ENCODE data around the gene SLCO4A1. TPM values are rescaled to one million over a fixed set of nuclear protein-coding genes. Genes with fewer than 3 reads are reported as not detected.

Gene SLCO4A1
- total RNA-seq, 2 donors from 2014 or later, result 14.7 to 15.2 TPM

GRCh38 chr20:62644802-62645496 is 2.6 kb downstream of the SLCO4A1 start:
- intact Hi-C loops (cut with DNase I), result no loop called here

GRCh38 chr20:62645613-62646012 is 3.3 kb downstream of the SLCO4A1 start:
- intact Hi-C loops (cut with DNase I), result no loop called here
- DNase-seq (ENCODE audit: low spot score), result peak; percentile 64

More at GRCh38 chr20:62644802-62645496, 2.6 kb downstream of the SLCO4A1 start:
- peak; percentile 76 for DNase-seq (ENCODE audit: low spot score)

GRCh38 chr20:62646851-62647520 is 4.7 kb downstream of the SLCO4A1 start:
- DNase-seq (ENCODE audit: low spot score), result no peak
- intact Hi-C loops (cut with DNase I), result no loop called here

- DNase-seq (ENCODE audit: low spot score), result peak; percentile 89
- intact Hi-C loops (cut with DNase I), result no loop called here
Measured at GRCh38 chr20:62647521-62648317, 5.4 kb downstream of the SLCO4A1 start.

- intact Hi-C loops (cut with DNase I), result no loop called here
- DNase-seq (ENCODE audit: low spot score), result peak; percentile 78
Measured at GRCh38 chr20:62648318-62648995, 6.2 kb downstream of the SLCO4A1 start.

GRCh38 chr20:62649140-62649539 is 6.8 kb downstream of the SLCO4A1 start:
- peak; percentile 64 for DNase-seq (ENCODE audit: low spot score)
- intact Hi-C loops (cut with DNase I), result no loop called here

GRCh38 chr20:62650551-62651284 is 8.4 kb downstream of the SLCO4A1 start:
- intact Hi-C loops (cut with DNase I), result no loop called here
- DNase-seq (ENCODE audit: low spot score), result peak; percentile 80

GRCh38 chr20:62651285-62652021 is 9.2 kb downstream of the SLCO4A1 start:
- intact Hi-C loops (cut with DNase I), result no loop called here
- peak; percentile 93 for DNase-seq (ENCODE audit: low spot score)

- intact Hi-C loops (cut with DNase I), result no loop called here
- DNase-seq (ENCODE audit: low spot score), result peak; percentile 98
Measured at GRCh38 chr20:62652041-62652893, 10.0 kb downstream of the SLCO4A1 start.

- intact Hi-C loops (cut with DNase I), result no loop called here
- no peak for DNase-seq (ENCODE audit: low spot score)
Measured at GRCh38 chr20:62652894-62653305, 10.6 kb downstream of the SLCO4A1 start.

GRCh38 chr20:62653373-62653772 is 11.1 kb downstream of the SLCO4A1 start:
- DNase-seq (ENCODE audit: low spot score), result no peak
- intact Hi-C loops (cut with DNase I), result no loop called here

- DNase-seq (ENCODE audit: low spot score), result no peak
- intact Hi-C loops (cut with DNase I), result no loop called here
Measured at GRCh38 chr20:62653951-62654685, 11.8 kb downstream of the SLCO4A1 start.

GRCh38 chr20:62655282-62656196 is 13.2 kb downstream of the SLCO4A1 start:
- DNase-seq (ENCODE audit: low spot score), result no peak
- intact Hi-C loops (cut with DNase I), result no loop called here

GRCh38 chr20:62656197-62656918 is 14.1 kb downstream of the SLCO4A1 start:
- intact Hi-C loops (cut with DNase I), result no loop called here
- no peak for DNase-seq (ENCODE audit: low spot score)

All from posterior vena cava (tissue), 2 donors.